Endodermal cell (in vitro differentiated cells): ENCODE measurements around the gene FBXO38. TPM values are rescaled to one million over a fixed set of nuclear protein-coding genes. Genes with fewer than 3 reads are reported as not detected.

Experiments used
- DNase-seq: peaks from one replicate; pipeline ENCODE4 v3.0.0-alpha.2; 2017
- H3K27ac ChIP-seq: 2 replicates; pipeline ENCODE4 v1.5.1; 2013; ENCODE audit warnings: mild to moderate bottlenecking, low read depth, low read length, moderate library complexity
- H3K27me3 ChIP-seq: 2 replicates; pipeline ENCODE4 v1.6.1; 2013; ENCODE audit warnings: mild to moderate bottlenecking, low read length, moderate library complexity; ENCODE audit not compliant: insufficient read depth, control insufficient read depth, poor library complexity, severe bottlenecking
- H3K36me3 ChIP-seq: 2 replicates; pipeline ENCODE4 v1.7.0; 2013; ENCODE audit warnings: mild to moderate bottlenecking, low read length, moderate library complexity; ENCODE audit not compliant: control insufficient read depth, insufficient read depth
- H3K4me1 ChIP-seq: one replicate; pipeline ENCODE4 v1.7.0; 2013; ENCODE audit warnings: low read length; ENCODE audit not compliant: control insufficient read depth, insufficient read depth
- H3K4me3 ChIP-seq: 2 replicates; pipeline ENCODE4 v1.5.1; 2013; ENCODE audit warnings: mild to moderate bottlenecking, low read length, moderate library complexity
- H3K9ac ChIP-seq: 2 replicates; pipeline ENCODE4 v1.6.1; 2013; ENCODE audit warnings: mild to moderate bottlenecking, low read length, moderate library complexity; ENCODE audit not compliant: poor library complexity, severe bottlenecking; ENCODE audit errors: extremely low read depth
- H3K9me3 ChIP-seq: 2 replicates; pipeline ENCODE4 v1.6.1; 2013; ENCODE audit warnings: mild to moderate bottlenecking, low read length, moderate library complexity; ENCODE audit not compliant: control insufficient read depth
- H3K27ac Mint-ChIP-seq: 2 replicates; pipeline ENCODE4 v1.8.0; 2020; ENCODE audit warnings: mixed read lengths
- H3K27me3 Mint-ChIP-seq: 2 replicates; pipeline ENCODE4 v1.8.0; 2021; ENCODE audit warnings: mild to moderate bottlenecking, mixed read lengths; ENCODE audit not compliant: insufficient read depth
- H3K36me3 Mint-ChIP-seq: 2 replicates; pipeline ENCODE4 v1.8.0; 2020; ENCODE audit warnings: low read depth, mixed read lengths
- H3K4me1 Mint-ChIP-seq: 2 replicates; pipeline ENCODE4 v1.8.0; 2020; ENCODE audit warnings: mixed read lengths
- H3K4me3 Mint-ChIP-seq: 2 replicates; pipeline ENCODE4 v1.8.0; 2020; ENCODE audit warnings: mild to moderate bottlenecking, moderate library complexity, mixed read lengths
- H3K9me3 Mint-ChIP-seq: 2 replicates; pipeline ENCODE4 v1.8.0; 2020; ENCODE audit warnings: mild to moderate bottlenecking, mixed read lengths
- WGBS, 2 experiments: methylation state at CpG; one replicate each; pipeline versions ENCODE4 v1.1.5 to v1.1.7; 2013; ENCODE audit warnings: missing lambda C conversion rate in 2 of 2, mixed read lengths in 1 of 2; ENCODE audit not compliant: insufficient coverage in 1 of 2, insufficient read length in 1 of 2; 5-methylcytosine and 5-hydroxymethylcytosine counted together
- total RNA-seq, 2 donors: library from RNA; stranded (reverse); fragmentation: NEBNext Ultra II Directional in 1 of 2; extraction: Animal tissue kit (Norgen Biotek cat#: 25700) in 1 of 2; gene quantifications; 2 replicates in 1 of 2; 3 replicates in 1 of 2; pipeline ENCODE4 v1.2.1, GENCODE V29; 2021
- TF ChIP-seq, protein P1 (sequence below): fragments of 200-600 bp; sonication (generic); conservative IDR thresholded peaks from 2 replicates; pipeline ENCODE4 v1.5.0; 2021; ENCODE audit warnings: antibody characterized with exemption, mild to moderate bottlenecking

The FBXO38 gene
- total RNA-seq, 2 donors from 2014 or later: 45.4 to 49.7 TPM

GRCh38 chr5:148364343-148364742 lies 19.4 kb upstream of the FBXO38 start:
- Mint-ChIP-seq H3K9me3 (peaks cover 8% of the 10 kb centered on the region), H3K36me3 (no peaks in the 10 kb centered on the region), H3K27ac (no peak overlapping the region), H3K27me3 (peaks cover 17% of the 10 kb centered on the region), H3K4me1 (peaks cover 31% of the 10 kb centered on the region), H3K4me3 (no peak overlapping the region)
- Histone ChIP-seq H3K27ac (no peak overlapping the region), H3K9me3 (peaks cover 14% of the 10 kb centered on the region), H3K27me3 (peaks cover 33% of the 10 kb centered on the region), H3K36me3 (no peaks in the 10 kb centered on the region), H3K9ac (no peak overlapping the region), H3K4me3 (no peak overlapping the region), H3K4me1 (peaks cover 4% of the 10 kb centered on the region)
- TF ChIP-seq, protein P1, sequence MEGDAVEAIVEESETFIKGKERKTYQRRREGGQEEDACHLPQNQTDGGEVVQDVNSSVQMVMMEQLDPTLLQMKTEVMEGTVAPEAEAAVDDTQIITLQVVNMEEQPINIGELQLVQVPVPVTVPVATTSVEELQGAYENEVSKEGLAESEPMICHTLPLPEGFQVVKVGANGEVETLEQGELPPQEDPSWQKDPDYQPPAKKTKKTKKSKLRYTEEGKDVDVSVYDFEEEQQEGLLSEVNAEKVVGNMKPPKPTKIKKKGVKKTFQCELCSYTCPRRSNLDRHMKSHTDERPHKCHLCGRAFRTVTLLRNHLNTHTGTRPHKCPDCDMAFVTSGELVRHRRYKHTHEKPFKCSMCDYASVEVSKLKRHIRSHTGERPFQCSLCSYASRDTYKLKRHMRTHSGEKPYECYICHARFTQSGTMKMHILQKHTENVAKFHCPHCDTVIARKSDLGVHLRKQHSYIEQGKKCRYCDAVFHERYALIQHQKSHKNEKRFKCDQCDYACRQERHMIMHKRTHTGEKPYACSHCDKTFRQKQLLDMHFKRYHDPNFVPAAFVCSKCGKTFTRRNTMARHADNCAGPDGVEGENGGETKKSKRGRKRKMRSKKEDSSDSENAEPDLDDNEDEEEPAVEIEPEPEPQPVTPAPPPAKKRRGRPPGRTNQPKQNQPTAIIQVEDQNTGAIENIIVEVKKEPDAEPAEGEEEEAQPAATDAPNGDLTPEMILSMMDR: no peak
- no peak for DNase-seq

DNA sequence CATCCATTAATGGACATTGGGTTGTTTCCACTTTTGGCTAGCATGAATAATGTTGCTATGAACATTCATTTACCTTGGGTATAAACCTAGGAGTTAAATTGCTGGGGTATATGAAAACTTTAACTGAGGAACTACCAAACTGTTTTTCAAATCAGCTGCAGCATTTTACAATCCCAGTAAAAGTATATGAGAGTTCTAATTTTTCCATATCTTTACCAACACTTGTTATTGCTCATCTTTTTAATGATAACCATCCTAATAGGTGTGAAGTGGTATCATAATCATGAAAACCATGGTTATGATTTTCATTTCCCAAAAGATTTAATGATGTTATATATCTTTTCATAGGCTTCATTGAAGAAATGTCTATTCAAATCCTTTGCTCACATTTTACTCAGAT lies 15.5 kb upstream of the FBXO38 start:
- peaks cover 17% of the 10 kb centered on the region for H3K27me3 Mint-ChIP-seq
- no peak overlapping the region for H3K9ac ChIP-seq
- peaks cover 39% of the 10 kb centered on the region for H3K4me1 Mint-ChIP-seq
- H3K9me3 ChIP-seq: peaks cover 17% of the 10 kb centered on the region
- no peak overlapping the region for H3K27ac ChIP-seq
- no peaks in the 10 kb centered on the region for H3K36me3 Mint-ChIP-seq
- H3K4me3 Mint-ChIP-seq: no peak overlapping the region
- no peak for DNase-seq
- TF ChIP-seq, protein P1: no peak
- H3K27ac Mint-ChIP-seq: no peak overlapping the region
- no peaks in the 10 kb centered on the region for H3K36me3 ChIP-seq
- peaks cover 4% of the 10 kb centered on the region for H3K4me1 ChIP-seq
- H3K4me3 ChIP-seq: no peak overlapping the region
- H3K9me3 Mint-ChIP-seq: peaks cover 8% of the 10 kb centered on the region
- H3K27me3 ChIP-seq: peaks cover 23% of the 10 kb centered on the region

DNA sequence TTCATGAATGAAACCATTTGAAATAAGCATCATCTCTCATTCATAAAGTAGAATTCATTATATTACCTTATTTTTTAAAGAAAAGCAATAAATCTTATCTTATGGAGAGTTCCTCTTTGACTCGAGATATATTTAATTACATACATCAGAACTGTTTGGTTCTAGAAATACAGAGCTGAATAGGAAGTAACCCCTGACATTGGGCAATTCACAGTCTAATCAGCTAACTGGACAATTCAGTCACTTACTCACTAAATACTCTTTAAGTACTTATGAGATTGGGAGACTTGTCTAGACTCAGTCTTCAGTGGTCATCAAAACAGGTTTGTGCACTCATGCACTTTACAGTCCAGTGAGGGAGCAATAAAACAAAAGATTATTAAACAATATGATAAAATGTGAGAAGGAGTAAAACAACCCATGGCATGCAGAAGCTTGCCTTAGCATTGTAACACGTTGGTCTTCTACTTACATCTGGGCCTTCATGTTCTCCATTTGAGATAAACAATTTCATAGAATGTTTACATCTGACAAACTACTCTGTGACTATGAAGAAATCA lies 11.5 kb upstream of the FBXO38 start:
- peaks cover 8% of the 10 kb centered on the region for H3K9me3 Mint-ChIP-seq
- H3K36me3 ChIP-seq: no peaks in the 10 kb centered on the region
- 80 to 86% methylated on average over 1 to 2 of the region's 2 CpGs for WGBS, 2 experiments
- H3K27ac ChIP-seq: no peak overlapping the region
- DNase-seq: no peak
- peaks cover 17% of the 10 kb centered on the region for H3K9me3 ChIP-seq
- H3K27me3 ChIP-seq: no peaks in the 10 kb centered on the region
- H3K27me3 Mint-ChIP-seq: no peaks in the 10 kb centered on the region
- no peaks in the 10 kb centered on the region for H3K4me1 ChIP-seq
- H3K9ac ChIP-seq: no peak overlapping the region
- peak overlapping the region; percentile 11 for H3K4me3 ChIP-seq
- H3K4me1 Mint-ChIP-seq: peaks cover 27% of the 10 kb centered on the region
- no peaks in the 10 kb centered on the region for H3K36me3 Mint-ChIP-seq
- no peak overlapping the region for H3K27ac Mint-ChIP-seq
- TF ChIP-seq, protein P1: no peak
- no peak overlapping the region for H3K4me3 Mint-ChIP-seq
